Ishikawa (cell line): ENCODE results near the gene KDSR.

Experiments used
- CEBPB ChIP-seq: IDR thresholded peaks from 2 replicates; pipeline ENCODE4 v1.6.1; 2012
- EP300 ChIP-seq: IDR thresholded peaks from 2 replicates; pipeline ENCODE4 v1.6.1; 2012; ENCODE audit warnings: borderline replicate concordance
- FOXM1 ChIP-seq: IDR thresholded peaks from 2 replicates; pipeline ENCODE4 v1.6.1; 2012; ENCODE audit warnings: low read depth, borderline replicate concordance
- NFIC ChIP-seq: IDR thresholded peaks from 2 replicates; pipeline ENCODE4 v1.6.1; 2012
- RAD21 ChIP-seq: IDR thresholded peaks from 2 replicates; pipeline ENCODE4 v1.6.1; 2012; ENCODE audit warnings: low read depth
- TAF1 ChIP-seq: IDR thresholded peaks from 2 replicates; pipeline ENCODE4 v1.6.1; 2012; ENCODE audit warnings: low read depth, mild to moderate bottlenecking

GRCh38 chr18:63290821-63291200, 76.2 kb downstream of the KDSR start:
- TF ChIP-seq TAF1, result no peak
- no peak for TF ChIP-seq NFIC
- no peak for TF ChIP-seq EP300
- no peak for TF ChIP-seq FOXM1
- no peak for TF ChIP-seq CEBPB
- TF ChIP-seq RAD21, result no peak
